GM13977 (cell line): Measurements from ENCODE around the gene LMF1.

Experiments used
- DNase-seq: peaks from one replicate; pipeline ENCODE4 v3.0.0; 2012; ENCODE audit warnings: low spot score
- CTCF ChIP-seq: IDR thresholded peaks from 2 replicates; pipeline ENCODE4 v1.5.1; 2012; ENCODE audit warnings: mild to moderate bottlenecking, control low read depth; ENCODE audit not compliant: insufficient read depth; ENCODE audit errors: extremely low read depth, missing control alignments
- in situ Hi-C: fragments of 300-500 bp; cut with MboI; formaldehyde crosslinking; loops from one replicate; pipeline ENCODE4 v1.12.0; 2022; ENCODE audit warnings: low sequenced_read_pairs, low pct_unique_long_range_greater_than_20kb, mixed read lengths, inconsistent platforms; ENCODE audit not compliant: unreplicated experiment

LMF1 gene

GRCh38 chr16:981695-982144 is 10.9 kb upstream of the LMF1 start, which contains the start of gene SOX8:
SOX8 (plus strand) TSS chr16:981770; CDS start chr16:981923, 153 bp downstream.
- in situ Hi-C loops, result no loop called here
- DNase-seq, result no peak
- TF ChIP-seq CTCF, result no peak

- no peak for DNase-seq
- in situ Hi-C loops, result no loop called here
- TF ChIP-seq CTCF, result no peak
These were observed 9.7 kb upstream of the LMF1 start for GRCh38 chr16:980595-980854.

GRCh38 chr16:979859-980594 is 9.2 kb upstream of the LMF1 start:
- no peak for TF ChIP-seq CTCF
- in situ Hi-C loops, result no loop called here

GRCh38 chr16:979147-979546 is 8.4 kb upstream of the LMF1 start:
- in situ Hi-C loops, result no loop called here
- TF ChIP-seq CTCF, result no peak
- no peak for DNase-seq

More at GRCh38 chr16:979859-980594, 9.2 kb upstream of the LMF1 start:
- no peak for DNase-seq

- DNase-seq, result no peak
- TF ChIP-seq CTCF, result no peak
- in situ Hi-C loops, result no loop called here
These were observed 7.6 kb upstream of the LMF1 start for GRCh38 chr16:978403-978802.

GRCh38 chr16:977896-978295 is 7.1 kb upstream of the LMF1 start:
- TF ChIP-seq CTCF, result no peak
- no peak for DNase-seq
- in situ Hi-C loops, result no loop called here
